IgD-negative memory B cell (primary cell): ENCODE results near the gene CNTNAP2. TPM values are rescaled to one million over a fixed set of nuclear protein-coding genes. Genes with fewer than 3 reads are reported as not detected.

Experiments used
- H3K27ac Mint-ChIP-seq, 3 donors: one replicate each; pipeline ENCODE4 v1.8.0; 2020 to 2022; ENCODE audit warnings: mild to moderate bottlenecking in 3 of 3, mixed read lengths in 3 of 3, moderate library complexity in 1 of 3
- H3K27me3 Mint-ChIP-seq: one replicate; pipeline ENCODE4 v1.8.0; 2021; ENCODE audit warnings: mixed read lengths
- H3K36me3 Mint-ChIP-seq: one replicate; pipeline ENCODE4 v1.8.0; 2020; ENCODE audit warnings: mild to moderate bottlenecking, mixed read lengths
- H3K4me1 Mint-ChIP-seq, 3 donors: one replicate each; pipeline ENCODE4 v1.8.0; 2020 to 2022; ENCODE audit warnings: mixed read lengths in 3 of 3, mild to moderate bottlenecking in 1 of 3
- H3K4me3 Mint-ChIP-seq, 4 donors: one replicate each; pipeline ENCODE4 v1.8.0; 2020 to 2022; ENCODE audit warnings: mild to moderate bottlenecking in 4 of 4, mixed read lengths in 4 of 4, moderate library complexity in 3 of 4
- H3K9me3 Mint-ChIP-seq, 3 donors: one replicate each; pipeline ENCODE4 v1.8.0; 2020 to 2021; ENCODE audit warnings: mixed read lengths in 3 of 3, mild to moderate bottlenecking in 1 of 3
- polyA plus RNA-seq: library from polyadenylated mRNA; unstranded; fragments of 300-500 nt; fragmentation: Illumina TruSeq; gene quantifications from one replicate; pipeline ENCODE4 v1.2.3, GENCODE V29; 2021

CNTNAP2 gene
- polyA plus RNA-seq, 1 donor from 2014 or later: 47.3 TPM

DNA sequence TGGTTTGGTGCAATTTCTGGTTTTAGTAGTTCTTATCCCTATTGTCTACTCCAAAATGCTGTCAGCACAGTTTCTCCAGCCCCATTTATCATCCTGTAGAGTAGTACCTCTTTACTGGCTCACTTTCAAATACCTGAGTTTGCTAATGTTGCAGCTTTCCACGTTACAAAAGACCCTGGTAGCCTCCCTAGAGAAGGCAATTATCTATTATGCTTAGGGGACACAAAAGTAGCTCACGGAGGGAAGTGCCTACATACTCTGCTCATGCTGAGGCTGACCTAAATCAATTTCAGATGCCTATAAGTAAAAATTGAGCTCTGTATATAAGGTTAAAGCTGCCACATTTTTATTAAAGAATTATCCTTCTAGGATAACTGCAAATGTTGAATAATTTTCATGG lies 603.6 kb downstream of the CNTNAP2 start:
- Mint-ChIP-seq H3K27ac (no peak overlapping the region), H3K27me3 (no peaks in the 10 kb centered on the region), H3K4me1 (no peaks in the 10 kb centered on the region), H3K4me3 (peak overlapping the region in 1 of 4 donors; percentile 12), H3K36me3 (no peaks in the 10 kb centered on the region), H3K9me3 (peaks cover 2 to 4% (median 2%) of the 10 kb centered on the region in 3 donors)

DNA sequence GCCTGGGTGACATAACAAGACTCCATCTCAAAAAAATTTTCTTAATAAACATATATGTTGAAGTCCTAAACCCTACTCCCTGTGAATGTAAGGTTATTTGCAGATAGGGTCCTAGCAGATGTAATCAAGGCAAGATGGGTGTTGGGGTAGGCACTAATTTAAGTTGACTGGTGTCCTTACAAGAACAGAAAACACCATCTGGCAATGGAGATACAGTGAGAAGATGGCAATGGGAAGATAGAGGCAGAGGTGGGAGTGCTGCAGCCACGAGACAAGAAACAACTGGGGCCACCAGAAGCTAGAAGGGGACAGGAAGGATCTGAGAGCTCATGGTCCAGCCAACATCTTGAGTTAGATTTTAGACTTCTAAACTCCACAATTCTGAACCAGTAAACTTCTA lies 606.4 kb downstream of the CNTNAP2 start:
- Mint-ChIP-seq H3K4me3 (no peak overlapping the region), H3K36me3 (no peaks in the 10 kb centered on the region), H3K27me3 (no peaks in the 10 kb centered on the region), H3K4me1 (no peaks in the 10 kb centered on the region), H3K9me3 (peaks cover 4 to 11% (median 4%) of the 10 kb centered on the region in 3 donors), H3K27ac (no peak overlapping the region)

DNA sequence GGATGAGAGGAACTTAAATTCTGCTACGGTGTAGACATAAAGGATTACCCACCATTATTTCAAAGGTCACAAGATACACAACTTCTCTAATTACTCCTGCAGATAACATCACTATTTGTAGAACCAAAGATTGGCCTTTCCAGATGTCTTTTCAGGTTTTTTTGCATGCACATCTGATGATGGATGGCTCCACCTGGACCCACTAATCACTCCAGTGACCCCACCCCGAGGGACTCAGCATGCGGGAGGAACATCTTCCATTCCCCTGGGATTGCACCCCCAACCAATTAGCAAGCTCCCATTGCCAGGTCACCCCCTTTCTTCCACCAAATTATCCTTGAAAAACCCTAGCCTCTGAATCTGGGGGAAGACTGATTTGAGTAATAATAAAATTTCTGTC lies 608.9 kb downstream of the CNTNAP2 start:
- no peak overlapping the region for H3K27ac Mint-ChIP-seq
- H3K27me3 Mint-ChIP-seq: no peaks in the 10 kb centered on the region

DNA sequence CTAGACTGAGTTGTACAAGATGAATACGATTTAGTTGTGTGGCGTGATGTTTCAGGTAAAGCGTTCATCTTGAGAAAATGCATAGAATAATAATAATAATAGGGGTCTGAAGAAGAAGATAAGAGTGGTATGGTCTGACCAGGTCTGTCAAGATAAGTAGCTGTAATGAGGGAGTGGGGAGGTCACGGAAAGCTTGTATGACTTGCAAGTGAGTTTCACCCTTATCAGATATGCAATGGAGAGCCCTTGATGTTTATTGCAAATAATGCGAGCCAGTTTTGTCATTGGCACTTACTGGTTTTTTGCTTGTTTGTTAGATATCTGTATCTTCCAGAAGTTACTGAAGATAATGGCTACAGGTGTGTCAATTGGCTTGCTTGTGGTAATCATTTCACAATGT lies 611.5 kb downstream of the CNTNAP2 start:
- Mint-ChIP-seq H3K9me3 (peaks cover under 1 to 13% (median 4%) of the 10 kb centered on the region in 3 donors), H3K27me3 (no peaks in the 10 kb centered on the region)

More for the DNA sequence above, 608.9 kb downstream of the CNTNAP2 start:
- no peaks in the 10 kb centered on the region for H3K4me1 Mint-ChIP-seq
- H3K36me3 Mint-ChIP-seq: peaks cover 1% of the 10 kb centered on the region
- no peak overlapping the region for H3K4me3 Mint-ChIP-seq
- peaks cover 3 to 13% (median 4%) of the 10 kb centered on the region in 3 donors for H3K9me3 Mint-ChIP-seq

DNA sequence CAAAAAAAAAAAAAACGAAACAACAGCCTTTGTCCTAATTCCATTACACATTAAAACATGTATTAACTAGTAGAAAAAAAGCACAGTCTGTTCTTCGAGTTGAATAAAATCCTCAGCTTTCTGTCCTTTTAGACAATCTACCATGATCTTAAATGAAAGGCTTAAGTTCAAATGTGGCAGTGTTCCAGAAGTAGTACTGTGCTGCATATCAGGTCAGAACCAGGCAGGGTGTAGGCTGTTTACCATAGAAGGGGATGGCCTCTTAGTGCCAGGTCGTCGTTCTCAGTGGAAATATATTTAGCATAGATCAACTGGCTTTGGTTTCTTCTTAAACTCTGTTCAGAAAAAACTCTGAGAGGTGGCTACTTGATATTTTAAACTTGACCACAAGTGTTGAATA lies 612.0 kb downstream of the CNTNAP2 start:
- Mint-ChIP-seq H3K4me3 (no peak overlapping the region), H3K27ac (no peak overlapping the region), H3K9me3 (peaks cover 0 to 13% (median 4%) of the 10 kb centered on the region in 3 donors), H3K27me3 (no peaks in the 10 kb centered on the region), H3K36me3 (peaks cover 1% of the 10 kb centered on the region), H3K4me1 (no peaks in the 10 kb centered on the region)

More for the DNA sequence above, 611.5 kb downstream of the CNTNAP2 start:
- Mint-ChIP-seq H3K4me1 (no peaks in the 10 kb centered on the region), H3K27ac (no peak overlapping the region), H3K36me3 (peaks cover 1% of the 10 kb centered on the region), H3K4me3 (no peak overlapping the region)

DNA sequence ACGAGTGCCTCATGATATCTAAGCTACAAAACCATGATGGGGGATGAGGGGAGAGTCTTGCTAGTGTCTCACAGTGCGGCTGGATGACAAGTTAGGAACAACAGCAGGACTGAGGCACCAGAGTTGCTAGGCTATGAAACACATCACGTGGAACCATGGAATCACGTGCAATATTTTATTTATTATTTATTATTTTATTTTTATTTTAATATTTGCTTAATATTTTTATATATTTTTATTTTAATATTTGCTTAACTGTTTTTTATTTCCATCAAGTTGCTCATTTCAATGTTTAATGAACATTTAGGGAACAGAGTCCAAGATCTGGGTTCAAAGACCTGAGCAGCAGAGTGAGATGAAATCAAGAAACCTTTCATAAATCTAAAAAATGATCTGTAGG lies 614.6 kb downstream of the CNTNAP2 start:
- Mint-ChIP-seq H3K27ac (no peak overlapping the region), H3K4me1 (no peaks in the 10 kb centered on the region), H3K9me3 (peaks cover 0 to 6% (median 0%) of the 10 kb centered on the region in 3 donors), H3K4me3 (no peak overlapping the region), H3K36me3 (peaks cover 1% of the 10 kb centered on the region), H3K27me3 (no peaks in the 10 kb centered on the region)

DNA sequence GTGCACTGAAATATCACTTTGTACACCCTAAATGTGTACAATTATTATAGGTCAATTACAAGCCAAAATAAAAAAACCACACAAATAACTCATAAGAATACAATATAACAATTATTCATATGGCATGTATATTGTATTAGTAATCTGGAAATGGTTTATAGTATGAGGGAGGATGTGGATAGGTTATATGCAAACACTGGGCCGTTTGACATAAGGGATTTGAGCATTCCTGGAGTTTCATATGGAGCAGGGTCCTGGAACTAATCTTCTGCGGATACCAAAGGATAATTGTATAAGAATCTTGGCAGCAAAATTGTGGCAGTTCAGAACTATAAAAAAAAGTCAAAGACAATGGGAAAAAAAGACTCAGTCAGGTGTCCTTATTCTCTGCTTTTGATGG lies 619.4 kb downstream of the CNTNAP2 start:
- no peaks in the 10 kb centered on the region for H3K4me1 Mint-ChIP-seq

DNA sequence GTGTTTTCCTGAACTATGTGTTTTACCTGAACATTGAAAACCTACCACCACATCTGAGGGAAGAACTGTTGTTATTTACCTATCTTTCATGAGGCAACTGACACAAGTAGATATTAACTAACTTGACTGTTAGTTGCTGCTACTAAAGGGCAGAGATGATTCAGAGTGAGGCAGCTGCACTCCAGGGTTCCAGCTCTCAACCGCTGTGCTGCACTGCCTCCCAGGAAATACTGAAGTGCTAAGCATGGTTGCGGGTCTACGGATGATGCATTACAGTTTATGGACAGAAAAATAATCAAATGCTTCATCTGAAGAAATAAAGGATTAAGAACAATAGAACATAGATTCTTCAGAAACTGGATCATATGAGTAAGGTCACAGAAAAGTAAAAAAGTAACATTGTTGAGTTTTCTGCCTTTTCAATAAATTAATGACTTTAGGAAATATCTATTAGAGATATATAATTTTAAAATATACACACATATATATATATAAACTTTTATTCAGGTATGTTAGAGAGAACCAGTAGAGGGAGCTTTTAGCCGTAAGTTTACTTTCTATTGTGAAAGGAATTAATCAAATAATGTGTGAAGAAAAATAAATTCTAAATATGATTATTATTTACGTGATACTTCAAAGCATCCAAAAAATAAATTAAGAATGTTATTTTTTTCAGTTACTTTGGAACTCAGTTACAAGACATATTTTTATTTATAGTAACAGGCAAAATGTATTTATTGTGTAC lies 620.0 kb downstream of the CNTNAP2 start:
- peaks cover 2% of the 10 kb centered on the region for H3K36me3 Mint-ChIP-seq
- H3K4me3 Mint-ChIP-seq: no peak overlapping the region
- no peak overlapping the region for H3K27ac Mint-ChIP-seq
- no peaks in the 10 kb centered on the region for H3K4me1 Mint-ChIP-seq
- peaks cover under 1 to 9% (median 9%) of the 10 kb centered on the region in 3 donors for H3K9me3 Mint-ChIP-seq
- no peaks in the 10 kb centered on the region for H3K27me3 Mint-ChIP-seq

More for the DNA sequence above, 619.4 kb downstream of the CNTNAP2 start:
- H3K4me3 Mint-ChIP-seq: no peak overlapping the region
- H3K36me3 Mint-ChIP-seq: peaks cover 2% of the 10 kb centered on the region
- no peak overlapping the region for H3K27ac Mint-ChIP-seq
- H3K9me3 Mint-ChIP-seq: peaks cover 0 to 9% (median 9%) of the 10 kb centered on the region in 3 donors
- no peaks in the 10 kb centered on the region for H3K27me3 Mint-ChIP-seq

DNA sequence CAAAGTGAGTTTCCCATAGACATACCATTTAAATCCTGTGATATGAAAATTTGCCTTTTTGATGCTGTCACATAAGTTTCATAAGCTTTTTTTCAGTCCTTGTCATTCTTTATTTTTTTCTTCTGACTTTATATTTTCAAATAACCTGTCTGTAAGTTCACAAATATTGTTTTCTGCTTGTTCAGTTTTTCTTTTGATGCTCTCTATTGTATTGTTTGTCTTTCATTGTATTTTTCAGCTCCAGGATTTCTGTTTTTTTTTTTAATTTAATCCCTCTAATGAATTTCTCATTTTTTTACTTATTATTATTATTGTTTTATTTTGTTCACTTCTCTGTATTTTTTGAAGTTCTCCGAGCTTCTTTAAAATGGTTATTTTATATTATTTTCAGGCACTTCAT lies 623.4 kb downstream of the CNTNAP2 start:
- H3K9me3 Mint-ChIP-seq: peaks cover 4 to 13% (median 11%) of the 10 kb centered on the region in 3 donors
- no peaks in the 10 kb centered on the region for H3K4me1 Mint-ChIP-seq
- no peaks in the 10 kb centered on the region for H3K27me3 Mint-ChIP-seq
- no peak overlapping the region for H3K27ac Mint-ChIP-seq
- H3K4me3 Mint-ChIP-seq: no peak overlapping the region
- peaks cover 2% of the 10 kb centered on the region for H3K36me3 Mint-ChIP-seq

DNA sequence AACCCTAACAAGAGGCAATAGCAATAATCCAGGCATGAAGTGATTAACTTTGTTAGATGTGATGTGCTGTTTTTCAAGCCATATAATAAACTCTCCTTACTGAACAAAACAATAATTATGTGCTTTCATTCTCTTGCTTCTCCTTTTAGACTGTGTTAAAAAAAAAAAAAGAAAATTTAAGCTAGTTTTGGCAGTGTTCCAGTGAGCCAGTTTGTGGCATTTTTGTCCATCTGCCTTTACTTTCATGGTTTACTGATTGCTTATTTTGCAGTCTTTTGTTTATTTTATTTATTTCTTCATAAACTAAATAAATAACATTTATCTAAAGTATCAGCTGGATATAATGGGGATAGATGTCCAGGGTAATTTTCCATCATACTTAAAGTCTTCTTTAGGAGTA lies 625.3 kb downstream of the CNTNAP2 start:
- peaks cover 4 to 9% (median 8%) of the 10 kb centered on the region in 3 donors for H3K9me3 Mint-ChIP-seq

DNA sequence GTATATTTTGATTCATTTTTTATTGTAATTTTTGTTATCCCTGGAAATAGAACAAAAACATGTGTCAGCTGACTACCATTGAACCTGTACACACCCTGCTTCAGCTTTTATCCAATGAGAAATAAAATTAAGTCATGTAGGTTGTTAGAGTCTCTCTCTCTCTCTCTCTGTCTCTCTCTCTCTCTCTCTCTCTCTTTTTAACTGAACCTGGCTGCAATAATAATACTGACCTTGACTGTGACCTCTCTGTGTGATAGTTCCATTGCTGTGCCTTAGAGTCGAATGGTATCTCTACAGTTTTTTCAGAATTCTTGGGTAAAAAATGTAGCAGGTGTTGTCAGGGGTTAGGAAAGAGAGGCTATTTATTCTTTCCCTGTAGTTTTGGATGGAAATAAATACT lies 637.8 kb downstream of the CNTNAP2 start:
- H3K27ac Mint-ChIP-seq: no peak overlapping the region
- no peaks in the 10 kb centered on the region for H3K36me3 Mint-ChIP-seq
- no peaks in the 10 kb centered on the region for H3K4me1 Mint-ChIP-seq
- H3K27me3 Mint-ChIP-seq: no peaks in the 10 kb centered on the region
- H3K4me3 Mint-ChIP-seq: no peak overlapping the region
- H3K9me3 Mint-ChIP-seq: peaks cover 2 to 9% (median 5%) of the 10 kb centered on the region in 3 donors

More for the DNA sequence above, 625.3 kb downstream of the CNTNAP2 start:
- H3K4me3 Mint-ChIP-seq: no peak overlapping the region
- H3K27ac Mint-ChIP-seq: no peak overlapping the region
- no peaks in the 10 kb centered on the region for H3K4me1 Mint-ChIP-seq
- H3K36me3 Mint-ChIP-seq: peaks cover 2% of the 10 kb centered on the region
- H3K27me3 Mint-ChIP-seq: no peaks in the 10 kb centered on the region

DNA sequence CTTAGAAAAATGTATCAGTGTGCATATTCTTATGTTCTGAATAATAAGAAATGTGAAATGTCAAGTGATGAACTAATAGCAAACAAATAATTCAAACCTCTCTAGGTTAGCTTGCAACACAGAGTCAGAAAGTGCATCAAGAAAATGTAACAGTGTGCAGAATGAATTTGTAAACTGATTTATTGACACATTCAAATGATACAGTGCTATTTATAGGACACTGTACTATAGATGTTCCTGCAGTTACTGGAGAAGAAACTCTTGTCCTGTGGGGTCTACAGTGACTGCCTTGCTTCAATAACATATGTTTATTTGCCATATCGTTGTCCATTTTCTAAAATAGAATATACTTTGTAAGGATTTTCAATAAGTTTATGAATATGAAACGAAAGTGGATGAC lies 639.0 kb downstream of the CNTNAP2 start:
- Mint-ChIP-seq H3K4me1 (no peaks in the 10 kb centered on the region), H3K36me3 (no peaks in the 10 kb centered on the region), H3K9me3 (peaks cover 0 to 11% (median 5%) of the 10 kb centered on the region in 3 donors), H3K4me3 (no peak overlapping the region), H3K27me3 (no peaks in the 10 kb centered on the region), H3K27ac (no peak overlapping the region)

DNA sequence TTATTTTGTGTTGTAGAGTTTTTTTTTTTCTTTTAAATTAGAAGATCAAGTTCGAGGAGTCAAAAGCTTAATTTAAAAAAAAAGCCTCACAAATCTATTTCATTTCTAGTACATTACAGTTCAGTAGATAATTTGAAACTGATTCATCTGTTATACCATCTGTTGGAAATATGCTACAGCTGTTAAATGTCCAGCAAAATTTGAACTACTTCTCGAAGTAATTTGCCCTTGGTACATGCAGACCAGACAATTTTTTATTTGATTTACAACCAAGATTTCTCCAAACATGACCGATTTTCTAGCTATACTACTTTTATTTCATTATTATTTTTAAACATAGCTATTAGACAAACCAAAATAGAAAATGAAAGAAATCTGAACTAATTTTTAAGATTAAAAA lies 647.9 kb downstream of the CNTNAP2 start:
- no peaks in the 10 kb centered on the region for H3K27me3 Mint-ChIP-seq
- no peaks in the 10 kb centered on the region for H3K4me1 Mint-ChIP-seq
- H3K9me3 Mint-ChIP-seq: peaks cover 4 to 11% (median 7%) of the 10 kb centered on the region in 3 donors
- H3K27ac Mint-ChIP-seq: no peak overlapping the region
- no peak overlapping the region for H3K4me3 Mint-ChIP-seq
- no peaks in the 10 kb centered on the region for H3K36me3 Mint-ChIP-seq

DNA sequence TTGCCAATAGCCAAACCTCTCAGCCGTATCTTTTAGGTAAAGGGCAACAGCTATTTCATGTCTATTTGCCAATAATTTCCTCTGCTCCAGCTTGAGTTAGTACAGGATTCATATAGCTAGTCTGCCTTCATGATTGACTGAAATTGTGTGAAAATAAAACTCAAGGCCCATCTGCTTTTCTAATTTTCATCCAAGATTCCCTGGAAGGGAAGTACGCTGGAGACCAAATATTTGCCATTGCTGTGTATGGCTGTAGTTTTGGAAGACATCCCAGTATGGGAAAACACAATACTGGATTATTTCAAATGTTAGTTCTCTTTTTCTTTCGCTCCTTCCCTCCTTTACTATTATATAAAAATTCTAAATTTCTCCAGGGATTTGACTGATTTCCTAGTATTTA lies 652.4 kb downstream of the CNTNAP2 start:
- H3K36me3 Mint-ChIP-seq: no peaks in the 10 kb centered on the region
- no peak overlapping the region for H3K4me3 Mint-ChIP-seq
- peaks cover 4 to 8% (median 5%) of the 10 kb centered on the region in 3 donors for H3K9me3 Mint-ChIP-seq
- H3K27me3 Mint-ChIP-seq: no peaks in the 10 kb centered on the region
- no peaks in the 10 kb centered on the region for H3K4me1 Mint-ChIP-seq
- no peak overlapping the region for H3K27ac Mint-ChIP-seq

DNA sequence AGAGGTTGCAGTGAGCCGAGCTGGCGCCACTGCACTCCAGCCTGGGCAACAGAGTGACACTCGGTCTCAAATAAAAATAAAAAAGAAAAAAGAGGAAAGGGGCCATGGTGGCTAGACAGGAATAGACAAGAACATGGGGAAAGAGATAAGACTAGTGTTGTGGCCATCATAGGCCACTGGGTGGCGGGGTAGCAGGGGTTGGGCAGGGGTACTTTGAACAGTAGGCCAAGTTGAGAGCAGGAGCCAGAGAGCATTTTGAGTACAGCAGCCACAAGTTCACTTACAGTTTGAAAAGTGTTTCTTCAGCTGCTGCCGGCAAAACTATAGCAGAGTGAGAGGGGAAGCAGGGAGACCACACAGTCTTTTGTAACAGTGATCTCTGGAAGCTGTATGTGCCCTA lies 656.0 kb downstream of the CNTNAP2 start:
- no peaks in the 10 kb centered on the region for H3K4me1 Mint-ChIP-seq
- no peaks in the 10 kb centered on the region for H3K36me3 Mint-ChIP-seq
- no peak overlapping the region for H3K4me3 Mint-ChIP-seq
- H3K27me3 Mint-ChIP-seq: no peaks in the 10 kb centered on the region
- H3K27ac Mint-ChIP-seq: no peak overlapping the region
- H3K9me3 Mint-ChIP-seq: peaks cover 0 to 5% (median 2%) of the 10 kb centered on the region in 3 donors

DNA sequence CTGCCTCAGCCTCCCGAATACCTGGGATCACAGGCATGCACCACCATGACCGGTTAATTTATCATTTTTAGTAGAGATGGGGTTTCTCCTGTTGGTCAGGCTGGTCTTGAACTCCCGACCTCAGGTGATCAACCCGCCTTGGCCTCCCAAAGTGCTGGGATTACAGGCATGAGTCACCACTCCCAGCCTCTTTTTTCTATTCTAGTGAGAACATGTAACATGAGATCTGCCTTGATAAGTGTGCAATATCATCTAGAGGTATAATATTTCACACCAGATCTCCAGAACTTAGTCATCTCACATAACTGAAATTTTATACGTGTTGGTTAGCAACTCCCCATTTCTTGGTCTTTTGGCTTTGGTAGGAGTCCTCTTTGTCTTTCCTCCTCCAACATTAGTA lies 656.9 kb downstream of the CNTNAP2 start:
- Mint-ChIP-seq H3K4me3 (no peak overlapping the region), H3K27me3 (no peaks in the 10 kb centered on the region), H3K27ac (no peak overlapping the region), H3K4me1 (no peaks in the 10 kb centered on the region), H3K9me3 (peaks cover 0 to 5% (median 2%) of the 10 kb centered on the region in 3 donors), H3K36me3 (no peaks in the 10 kb centered on the region)
